ENCODE results near the gene WNK2. TPM values are rescaled to one million over a fixed set of nuclear protein-coding genes. Genes with fewer than 3 reads are reported as not detected.
"Not testable (repeated sequence)": the region's sequence is repeated elsewhere in the genome, so short reads cannot be mapped to it uniquely, and the experiment has no call there.

The WNK2 gene
- total RNA-seq, 1 donor from 2014 or later, result 1.0 TPM

DNA sequence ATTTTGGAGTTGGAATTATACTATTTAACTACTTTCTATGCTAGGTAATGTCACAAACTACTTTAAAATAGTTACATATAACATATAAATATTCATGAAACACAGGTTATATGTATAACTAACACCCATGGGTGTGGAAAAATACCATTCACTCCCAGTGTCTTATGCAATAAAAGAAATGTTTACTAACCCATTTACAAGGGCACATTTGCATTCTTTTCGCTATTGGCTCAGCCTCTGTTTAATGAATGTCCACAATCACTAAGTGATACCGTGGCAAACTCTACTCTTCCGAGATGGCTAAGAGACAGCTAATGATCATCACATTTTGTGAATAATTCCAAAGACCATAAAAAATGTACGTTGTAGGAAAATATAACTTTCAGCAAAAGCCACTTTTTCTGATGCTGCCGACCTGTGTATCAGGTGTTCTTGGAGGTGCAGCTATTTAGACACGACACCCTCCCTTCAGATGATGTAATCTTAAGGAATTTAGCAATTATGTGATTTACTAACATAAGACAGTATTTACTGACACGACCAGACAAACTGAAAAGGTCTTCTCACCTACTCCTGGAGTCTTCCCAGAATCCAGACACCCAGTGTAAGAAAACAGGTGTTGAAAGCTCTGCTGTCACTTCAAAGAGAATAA lies 145.8 kb downstream of the WNK2 start:
- no peak for TF ChIP-seq CTCF (conservative IDR thresholded peaks at IDR 0.05; ENCODE audit: low read depth, low read length)
- no peak overlapping the region for H3K4me3 ChIP-seq (ENCODE audit: low read depth, low read length)
- no peak for DNase-seq (ENCODE audit: low read depth)

DNA sequence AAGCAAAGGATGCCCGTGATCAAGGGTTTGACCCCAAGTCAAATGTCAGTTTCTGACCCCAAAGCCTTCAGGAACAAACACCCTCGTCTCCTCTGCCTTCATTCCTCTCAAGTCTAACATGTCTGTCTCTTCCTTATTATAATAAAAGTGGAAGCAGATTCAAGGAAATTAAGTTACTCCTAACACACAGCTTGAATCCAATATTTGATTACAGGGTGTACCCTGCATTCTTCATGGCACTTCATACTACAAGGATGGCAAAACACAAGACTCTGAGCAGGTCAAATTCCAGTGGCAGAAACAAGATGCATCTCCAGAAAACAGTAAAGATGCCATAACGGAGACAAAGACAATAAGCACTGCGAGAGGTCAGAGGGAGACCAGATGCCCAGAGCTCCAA lies 148.4 kb downstream of the WNK2 start:
- no peak overlapping the region for H3K4me3 ChIP-seq (ENCODE audit: low read depth, low read length)
- no peak for DNase-seq (ENCODE audit: low read depth)
- no peak for TF ChIP-seq CTCF (conservative IDR thresholded peaks at IDR 0.05; ENCODE audit: low read depth, low read length)

DNA sequence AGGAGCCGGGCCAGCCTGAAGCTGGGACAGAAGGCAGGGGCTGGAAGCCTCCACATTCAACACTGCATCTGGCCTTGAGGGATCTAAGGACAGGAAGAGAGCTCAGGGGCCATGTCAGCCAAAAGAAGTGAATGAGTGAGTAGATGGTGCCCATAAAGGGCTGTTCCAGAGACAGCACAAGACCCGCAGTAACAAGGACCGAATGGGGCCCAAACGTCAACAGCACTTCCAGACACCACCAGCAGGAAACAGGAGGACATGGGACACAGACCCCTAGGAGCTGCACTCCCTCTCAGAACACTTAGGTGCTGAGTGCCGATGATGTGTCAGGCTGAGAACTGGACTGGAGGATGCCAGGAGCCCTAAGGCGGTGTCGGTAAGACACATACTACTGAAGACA lies 152.8 kb downstream of the WNK2 start:
- no peak overlapping the region for H3K4me3 ChIP-seq (ENCODE audit: low read depth, low read length)
- no peak for TF ChIP-seq CTCF (conservative IDR thresholded peaks at IDR 0.05; ENCODE audit: low read depth, low read length)
- no peak for DNase-seq (ENCODE audit: low read depth)

DNA sequence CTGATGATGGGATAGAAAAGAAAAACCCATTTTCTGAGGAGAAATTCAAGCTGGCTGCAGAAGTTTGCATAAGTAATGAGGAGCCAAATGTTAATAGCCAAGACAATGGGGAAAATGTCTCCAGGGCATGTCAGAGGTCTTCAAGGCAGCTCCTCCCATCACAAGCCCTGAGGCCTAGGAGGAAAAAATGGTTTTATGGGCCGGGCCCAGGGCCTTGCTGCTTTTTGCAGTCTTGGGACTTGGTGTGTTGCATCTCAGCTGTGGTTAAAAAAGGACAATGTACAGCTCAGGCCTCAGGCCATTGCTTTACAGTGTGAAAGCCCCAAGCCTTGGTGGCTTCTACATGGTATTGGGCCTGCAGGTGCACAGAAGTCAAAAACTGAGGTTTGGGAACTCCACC lies 154.3 kb downstream of the WNK2 start:
- not testable (repeated sequence) for DNase-seq (ENCODE audit: low read depth); H3K4me3 ChIP-seq (ENCODE audit: low read depth, low read length)

DNA sequence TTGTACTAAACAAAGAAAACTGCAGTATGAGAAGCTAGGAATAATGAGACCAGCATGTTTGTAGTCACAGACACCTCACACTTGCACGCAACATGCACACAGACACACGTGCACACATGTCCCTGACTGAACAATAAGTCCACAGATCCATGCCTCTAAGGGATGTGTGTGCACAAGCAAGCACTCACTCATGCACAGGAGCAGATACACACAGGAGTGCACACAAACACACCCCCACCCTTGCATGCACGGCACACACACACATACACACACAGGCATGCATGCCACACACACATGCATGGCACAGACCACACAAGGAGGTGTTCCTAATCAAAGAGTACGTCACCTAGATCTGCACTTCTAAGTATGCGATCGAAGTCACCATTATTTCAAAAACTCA lies 156.2 kb downstream of the WNK2 start:
- TF ChIP-seq CTCF (conservative IDR thresholded peaks at IDR 0.05; ENCODE audit: low read depth, low read length), result no peak
- no peak overlapping the region for H3K4me3 ChIP-seq (ENCODE audit: low read depth, low read length)
- DNase-seq (ENCODE audit: low read depth), result no peak

DNA sequence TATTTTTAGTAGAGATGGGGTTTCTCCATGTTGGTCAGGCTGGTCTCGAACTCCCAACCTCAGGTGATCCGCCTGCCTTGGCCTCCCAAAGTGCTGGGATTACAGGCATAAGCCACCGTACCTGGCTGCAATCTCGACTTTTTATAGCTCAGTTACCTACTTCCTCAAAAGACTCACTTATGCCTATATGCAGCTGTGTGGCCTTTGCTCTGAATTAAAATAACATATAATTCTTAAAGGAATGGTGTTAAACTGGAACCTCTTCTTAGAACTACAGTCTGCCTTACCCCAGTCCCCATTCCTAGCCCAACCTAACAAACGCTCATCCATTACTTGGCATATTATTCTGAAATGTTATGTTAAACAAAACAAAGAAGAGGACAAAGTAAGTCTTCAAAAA lies 157.9 kb downstream of the WNK2 start:
- not testable (repeated sequence) for H3K4me3 ChIP-seq (ENCODE audit: low read depth, low read length); DNase-seq (ENCODE audit: low read depth)

DNA sequence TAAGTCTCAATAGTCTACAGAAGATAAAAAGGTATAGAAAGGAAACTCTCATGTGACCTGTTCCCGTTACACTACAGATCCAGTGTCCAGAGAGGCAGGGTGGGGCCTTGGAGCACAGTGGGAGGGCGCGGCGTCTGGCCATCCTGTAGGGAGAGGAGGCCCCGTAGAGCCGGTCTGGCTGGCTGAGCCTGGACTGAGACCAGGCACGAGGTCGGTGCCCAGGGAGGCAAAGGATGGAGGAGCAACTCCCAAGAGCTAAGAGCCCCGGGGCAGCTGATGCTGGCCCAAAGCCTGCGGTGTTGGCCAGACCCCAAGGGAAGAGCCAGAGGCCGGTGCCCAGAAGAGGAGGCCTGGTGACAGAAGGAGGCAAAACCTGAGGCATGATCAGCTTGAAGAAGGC lies 158.5 kb downstream of the WNK2 start:
- not testable (repeated sequence) for H3K4me3 ChIP-seq (ENCODE audit: low read depth, low read length); DNase-seq (ENCODE audit: low read depth)

GRCh38 chr9:93343663-93344062 lies 159.7 kb downstream of the WNK2 start:
- DNase-seq (ENCODE audit: low read depth), result no peak
- TF ChIP-seq CTCF (conservative IDR thresholded peaks at IDR 0.05; ENCODE audit: low read depth, low read length), result no peak
- H3K4me3 ChIP-seq (ENCODE audit: low read depth, low read length), result no peak overlapping the region
